Measurements from ENCODE around the gene B3GNT5.

DNA sequence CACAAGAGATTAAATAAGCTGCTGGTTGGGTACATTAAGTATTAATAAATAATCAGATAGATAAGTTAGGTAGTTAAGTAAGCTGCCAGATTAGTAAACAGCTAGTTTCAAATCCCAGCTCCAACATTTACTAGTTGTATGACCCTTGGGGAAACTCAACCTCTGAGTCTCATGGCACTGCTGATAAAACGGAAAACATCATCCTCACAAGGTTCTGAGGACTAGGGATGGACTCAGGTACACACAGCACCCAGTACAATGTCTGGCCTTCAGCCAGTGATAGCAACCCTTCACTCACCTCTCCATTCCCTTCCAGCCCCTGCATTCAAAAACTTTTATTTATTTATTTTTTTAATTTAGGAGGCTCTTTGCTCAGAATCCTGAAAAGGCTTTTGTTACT lies 32.3 kb downstream of the B3GNT5 start:
- TF ChIP-seq ZFP36 (IDR thresholded peaks at IDR 0.05; ENCODE audit: low read depth, low read length, partially characterized antibody) (no peak), KLF16 (IDR thresholded peaks at IDR 0.05) (no peak), CREB1 (IDR thresholded peaks at IDR 0.05) (no peak), CREB1 (CRISPR knock-in tag; IDR thresholded peaks at IDR 0.05) (no peak), ZBTB43 (CRISPR knock-in tag; IDR thresholded peaks at IDR 0.05) (no peak), TRIM25 (IDR thresholded peaks at IDR 0.05; ENCODE audit: borderline replicate concordance) (no peak), KLF1 (tag; IDR thresholded peaks at IDR 0.05) (no peak)
